Muscle of leg (tissue), 11 donors: ENCODE measurements around the gene RAB11FIP3. TPM values are rescaled to one million over a fixed set of nuclear protein-coding genes. Genes with fewer than 3 reads are reported as not detected.
"Not testable (repeated sequence)": the region's sequence is repeated elsewhere in the genome, so short reads cannot be mapped to it uniquely, and the experiment has no call there.

Experiments used
- DNase-seq: peaks from one replicate; pipeline ENCODE4 v3.0.0; 2013
- H3K27ac ChIP-seq: one replicate; pipeline ENCODE4 v1.5.1; 2013; ENCODE audit warnings: mild to moderate bottlenecking, low read length, control low read depth
- H3K27me3 ChIP-seq: one replicate; pipeline ENCODE4 v1.6.1; 2013; ENCODE audit warnings: low read length; ENCODE audit not compliant: control insufficient read depth, insufficient read depth
- H3K36me3 ChIP-seq: one replicate; pipeline ENCODE4 v1.6.1; 2013; ENCODE audit warnings: low read length; ENCODE audit not compliant: control insufficient read depth, insufficient read depth
- H3K4me1 ChIP-seq: one replicate; pipeline ENCODE4 v1.6.1; 2013; ENCODE audit warnings: low read length; ENCODE audit not compliant: control insufficient read depth, insufficient read depth
- H3K4me3 ChIP-seq: one replicate; pipeline ENCODE4 v1.5.1; 2013; ENCODE audit warnings: low read length, control low read depth
- H3K9me3 ChIP-seq: replicated peaks from 2 replicates; pipeline ENCODE4 v1.6.1; 2013; ENCODE audit warnings: low read depth, low read length; ENCODE audit not compliant: control insufficient read depth
- WGBS: methylation state at CpG from one replicate; pipeline ENCODE4 v1.1.5; 2013; ENCODE audit warnings: missing lambda C conversion rate; ENCODE audit not compliant: insufficient coverage; 5-methylcytosine and 5-hydroxymethylcytosine counted together
- polyA plus RNA-seq, 8 donors: library from polyadenylated mRNA; unstranded; fragments of 120-200 nt; gene quantifications; one replicate each; pipeline versions ENCODE4 v1.2.1 to v1.2.3, GENCODE V29; 2013; ENCODE audit warnings: inconsistent platforms in 1 of 8, low replicate concordance in 1 of 8; ENCODE audit not compliant: insufficient read length in 8 of 8, insufficient read depth in 1 of 8
- total RNA-seq: library from RNA; stranded (reverse); fragments of 120-200 nt; gene quantifications from one replicate; pipeline ENCODE4 v1.2.4, GENCODE V29; 2013

The RAB11FIP3 gene
- total and polyA plus RNA-seq, 9 donors = 13.9 to 35.8 (median 28.0) TPM

- Histone ChIP-seq H3K36me3 (peaks cover 19% of the 10 kb centered on the region), H3K27ac (no peak overlapping the region), H3K9me3 (no peaks in the 10 kb centered on the region), H3K27me3 (peaks cover 8% of the 10 kb centered on the region), H3K4me3 (no peak overlapping the region), H3K4me1 (peaks cover 24% of the 10 kb centered on the region)
- WGBS = 66% methylated on average over 7 of the region's 27 CpGs
- DNase-seq = no peak
These were observed 45.3 kb upstream of the RAB11FIP3 start for GRCh38 chr16:379961-380761.

GRCh38 chr16:380762-381011 is 44.8 kb upstream of the RAB11FIP3 start:
- Histone ChIP-seq H3K9me3 (no peaks in the 10 kb centered on the region), H3K4me1 (peaks cover 24% of the 10 kb centered on the region), H3K4me3 (peak overlapping the region; percentile 73), H3K36me3 (peaks cover 16% of the 10 kb centered on the region), H3K27me3 (peaks cover 8% of the 10 kb centered on the region), H3K27ac (no peak overlapping the region)
- WGBS = 4% methylated on average over 12 of the region's 12 CpGs
- no peak for DNase-seq

- Histone ChIP-seq H3K27ac (no peak overlapping the region), H3K9me3 (no peaks in the 10 kb centered on the region), H3K27me3 (peaks cover 8% of the 10 kb centered on the region), H3K4me3 (peak overlapping the region; percentile 73), H3K36me3 (peaks cover 13% of the 10 kb centered on the region), H3K4me1 (peaks cover 24% of the 10 kb centered on the region)
- peak; percentile 42 for DNase-seq
- under 1% methylated on average over 65 of the region's 73 CpGs for WGBS
These were observed 44.2 kb upstream of the RAB11FIP3 start for GRCh38 chr16:381012-381788.

- DNase-seq = peak; percentile 79
- H3K4me1 ChIP-seq = peaks cover 24% of the 10 kb centered on the region
These were observed 43.4 kb upstream of the RAB11FIP3 start, which contains the start of gene PGAP6 for GRCh38 chr16:381789-382717. TSS of gene PGAP6 (minus strand) at chr16:381978. CDS start at chr16:381821, 157 bp downstream.

GRCh38 chr16:383326-384051 is 42.0 kb upstream of the RAB11FIP3 start:
- Histone ChIP-seq H3K4me3 (no peak overlapping the region), H3K36me3 (no peaks in the 10 kb centered on the region), H3K27me3 (peaks cover 8% of the 10 kb centered on the region), H3K4me1 (peaks cover 24% of the 10 kb centered on the region), H3K27ac (peak overlapping the region; percentile 51), H3K9me3 (no peaks in the 10 kb centered on the region)
- DNase-seq = no peak
- WGBS = 22% methylated on average over 33 of the region's 33 CpGs

More at GRCh38 chr16:381789-382717, 43.4 kb upstream of the RAB11FIP3 start, which contains the start of gene PGAP6:
- under 1% methylated on average over 84 of the region's 123 CpGs for WGBS
- Histone ChIP-seq H3K27me3 (peaks cover 8% of the 10 kb centered on the region), H3K4me3 (peak within 1 kb of the TSS; percentile 73), H3K9me3 (no peaks in the 10 kb centered on the region), H3K36me3 (peaks cover 4% of the 10 kb centered on the region), H3K27ac (peak within 1 kb of the TSS; percentile 29)

GRCh38 chr16:386641-387156 is 38.8 kb upstream of the RAB11FIP3 start:
- 55% methylated on average over 16 of the region's 19 CpGs for WGBS
- Histone ChIP-seq H3K4me3 (no peak overlapping the region), H3K36me3 (no peaks in the 10 kb centered on the region), H3K4me1 (peaks cover 15% of the 10 kb centered on the region), H3K9me3 (no peaks in the 10 kb centered on the region), H3K27me3 (peaks cover 8% of the 10 kb centered on the region), H3K27ac (no peak overlapping the region)
- peak; percentile 42 for DNase-seq

- H3K27ac ChIP-seq, H3K9me3 ChIP-seq, H3K36me3 ChIP-seq, H3K4me3 ChIP-seq, DNase-seq, H3K27me3 ChIP-seq, H3K4me1 ChIP-seq: not testable (repeated sequence)
- 34% methylated on average over 9 of the region's 20 CpGs for WGBS
These were observed 37.4 kb upstream of the RAB11FIP3 start for GRCh38 chr16:387761-388666.

GRCh38 chr16:389352-389751 is 36.1 kb upstream of the RAB11FIP3 start:
- H3K27ac ChIP-seq = no peak overlapping the region
- WGBS = 93% methylated on average over 8 of the region's 10 CpGs
- H3K4me1 ChIP-seq = no peaks in the 10 kb centered on the region

More at GRCh38 chr16:389352-389751, 36.1 kb upstream of the RAB11FIP3 start:
- Histone ChIP-seq H3K36me3 (no peaks in the 10 kb centered on the region), H3K9me3 (peaks cover 3% of the 10 kb centered on the region), H3K4me3 (no peak overlapping the region), H3K27me3 (no peaks in the 10 kb centered on the region)
- DNase-seq = no peak
